CD4-positive, alpha-beta T cell treated with Interleukin-12 subunit alpha and Interleukin-12 subunit beta, for 1 hour (primary cell): ENCODE results near the gene LMO4.
A peak's percentile ranks its signal among the peaks of the same experiment; 100 is the strongest.

Experiments used
- DNase-seq: peaks from one replicate; pipeline ENCODE4 v3.0.0-alpha.2; 2020

The LMO4 gene

GRCh38 chr1:87329051-87329525, 408 bp downstream of the LMO4 start:
- peak; percentile 32 for DNase-seq

- DNase-seq, result peak; percentile 30
These were observed 911 bp downstream of the LMO4 start for GRCh38 chr1:87329526-87330056.

GRCh38 chr1:87330057-87330884, 1.6 kb downstream of the LMO4 start:
- peak; percentile 12 for DNase-seq

GRCh38 chr1:87330885-87331364, 2.2 kb downstream of the LMO4 start:
- peak; percentile 15 for DNase-seq

- DNase-seq, result peak; percentile 78
These were observed 2.9 kb downstream of the LMO4 start for GRCh38 chr1:87331365-87332241.

GRCh38 chr1:87333692-87334347, 5.1 kb downstream of the LMO4 start:
- DNase-seq, result peak; percentile 46

- DNase-seq, result peak; percentile 49
These were observed 5.9 kb downstream of the LMO4 start for GRCh38 chr1:87334351-87335174.

- peak; percentile 67 for DNase-seq
These were observed 6.7 kb downstream of the LMO4 start for GRCh38 chr1:87335175-87335884.

- DNase-seq, result no peak
These were observed 8.0 kb downstream of the LMO4 start for GRCh38 chr1:87336623-87337067.

- no peak for DNase-seq
These were observed 8.9 kb downstream of the LMO4 start for GRCh38 chr1:87337606-87338005.

- no peak for DNase-seq
These were observed 9.9 kb downstream of the LMO4 start for GRCh38 chr1:87338566-87338965.

- no peak for DNase-seq
These were observed 15.6 kb downstream of the LMO4 start for GRCh38 chr1:87344231-87344630.

- no peak for DNase-seq
These were observed 17.6 kb downstream of the LMO4 start for GRCh38 chr1:87346130-87346814.

- no peak for DNase-seq
These were observed 19.8 kb downstream of the LMO4 start for GRCh38 chr1:87348341-87349019.

GRCh38 chr1:87349036-87349435, 20.4 kb downstream of the LMO4 start:
- no peak for DNase-seq

- no peak for DNase-seq
These were observed 27.2 kb downstream of the LMO4 start for GRCh38 chr1:87355894-87356293.

GRCh38 chr1:87356591-87356990, 27.9 kb downstream of the LMO4 start:
- no peak for DNase-seq

- DNase-seq, result no peak
These were observed 29.5 kb downstream of the LMO4 start for GRCh38 chr1:87358219-87358618.

- DNase-seq, result no peak
These were observed 30.9 kb downstream of the LMO4 start for GRCh38 chr1:87359586-87359985.
